ENCODE measurements around the gene RABGEF1.
"Not testable (repeated sequence)": the region's sequence is repeated elsewhere in the genome, so short reads cannot be mapped to it uniquely, and the experiment has no call there.

- not testable (repeated sequence) for TF ChIP-seq ZNF274 (IDR thresholded peaks at IDR 0.05; ENCODE audit: low read depth, low read length); SUZ12 (IDR thresholded peaks at IDR 0.05; ENCODE audit: extremely low read depth, insufficient read depth, insufficient read length)
Measured at GRCh38 chr7:66782875-66783274, 42.3 kb downstream of the RABGEF1 start.
